AG04450 (cell line): ENCODE measurements around the gene GIT1. TPM values are rescaled to one million over a fixed set of nuclear protein-coding genes. Genes with fewer than 3 reads are reported as not detected.
A peak's percentile ranks its signal among the peaks of the same experiment; 100 is the strongest.

ENCODE experiments used
- CTCF ChIA-PET: fragments of 300-600, 350-600 bp; formaldehyde crosslinking; extraction: SDS; loops from one replicate; lab custom pipeline; 2022; ENCODE audit warnings: antibody characterized with exemption, inconsistent platforms; lab: Charles Lee
- POLR2A ChIA-PET: fragments of 350-600 bp; formaldehyde crosslinking; extraction: SDS; loops from one replicate; lab custom pipeline; 2021; ENCODE audit warnings: antibody characterized with exemption, inconsistent platforms; lab: Yijun Ruan, JAX
- DNase-seq: peaks from one replicate; pipeline ENCODE4 v3.0.0-alpha.2; 2011; ENCODE audit warnings: low read depth, low spot score
- H3K27ac ChIP-seq: one replicate; pipeline ENCODE4 v1.5.1; 2012; ENCODE audit warnings: low read depth, low read length, control low read depth
- H3K27me3 ChIP-seq: one replicate; pipeline ENCODE4 v1.6.0; 2012; ENCODE audit warnings: low read length; ENCODE audit not compliant: control insufficient read depth, insufficient read depth
- H3K4me3 ChIP-seq: 2 replicates; pipeline ENCODE4 v1.5.1; 2011; ENCODE audit warnings: mild to moderate bottlenecking, low read depth, low read length, control low read depth
- H3K9me3 ChIP-seq: 2 replicates; pipeline ENCODE4 v1.5.1; 2012; ENCODE audit warnings: low read length; ENCODE audit not compliant: control insufficient read depth, insufficient read depth
- polyA plus RNA-seq: library from polyadenylated mRNA; depleted of rRNA; stranded (reverse); fragments of >200 nt; gene quantifications from 2 replicates; pipeline ENCODE4 v1.2.3, GENCODE V29; 2011
- TF ChIP-seq, protein P1 (sequence below): IDR thresholded peaks from 2 replicates; pipeline ENCODE4 v1.5.1; 2011; ENCODE audit warnings: low read depth, low read length, control low read depth, inconsistent platforms

The GIT1 gene
- polyA plus RNA-seq, 1 experiment, result 20.7 TPM

DNA sequence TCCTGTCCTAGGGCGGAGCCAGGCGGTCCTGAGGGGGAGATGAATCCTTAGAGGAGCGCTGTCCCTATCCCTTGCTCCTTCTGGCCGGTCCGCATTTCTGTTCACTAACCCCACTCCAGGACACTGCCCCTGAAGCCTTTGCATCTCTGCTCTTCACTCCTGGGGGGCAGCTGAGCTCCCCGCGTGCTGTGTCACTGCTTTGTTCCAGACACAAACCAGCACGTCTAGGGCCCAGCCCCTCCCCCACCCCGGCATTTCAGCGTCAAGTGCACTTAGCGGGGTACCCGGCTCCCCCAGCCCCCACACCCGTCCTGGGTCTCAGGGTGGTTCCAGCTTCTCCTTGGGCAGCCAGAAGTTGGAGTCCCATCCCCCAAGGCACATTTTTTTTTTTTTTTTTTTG, 24.4 kb upstream of the GIT1 start:
- ChIA-PET POLR2A (interaction anchor here (0.6 kb wide), 1 partner anchor 31 kb away, joined by 4 read pairs; no protein-coding TSS in a partner anchor), CTCF (interaction anchor here (0.6 to 1.6 kb wide), 8 partner anchors 10 to 166 kb away, joined by 3 to 5 read pairs (median 4); no protein-coding TSS in a partner anchor)
- no peaks in the 10 kb centered on the region for H3K27me3 ChIP-seq

GRCh38 chr17:29613352-29613837, 23.9 kb upstream of the GIT1 start:
- DNase-seq, result no peak
- TF ChIP-seq, protein P1, sequence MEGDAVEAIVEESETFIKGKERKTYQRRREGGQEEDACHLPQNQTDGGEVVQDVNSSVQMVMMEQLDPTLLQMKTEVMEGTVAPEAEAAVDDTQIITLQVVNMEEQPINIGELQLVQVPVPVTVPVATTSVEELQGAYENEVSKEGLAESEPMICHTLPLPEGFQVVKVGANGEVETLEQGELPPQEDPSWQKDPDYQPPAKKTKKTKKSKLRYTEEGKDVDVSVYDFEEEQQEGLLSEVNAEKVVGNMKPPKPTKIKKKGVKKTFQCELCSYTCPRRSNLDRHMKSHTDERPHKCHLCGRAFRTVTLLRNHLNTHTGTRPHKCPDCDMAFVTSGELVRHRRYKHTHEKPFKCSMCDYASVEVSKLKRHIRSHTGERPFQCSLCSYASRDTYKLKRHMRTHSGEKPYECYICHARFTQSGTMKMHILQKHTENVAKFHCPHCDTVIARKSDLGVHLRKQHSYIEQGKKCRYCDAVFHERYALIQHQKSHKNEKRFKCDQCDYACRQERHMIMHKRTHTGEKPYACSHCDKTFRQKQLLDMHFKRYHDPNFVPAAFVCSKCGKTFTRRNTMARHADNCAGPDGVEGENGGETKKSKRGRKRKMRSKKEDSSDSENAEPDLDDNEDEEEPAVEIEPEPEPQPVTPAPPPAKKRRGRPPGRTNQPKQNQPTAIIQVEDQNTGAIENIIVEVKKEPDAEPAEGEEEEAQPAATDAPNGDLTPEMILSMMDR, result peak; percentile 58
- Histone ChIP-seq H3K4me3 (no peak overlapping the region; the same call in 1 of the 2 replicates), H3K27ac (no peak overlapping the region), H3K9me3 (peaks cover 9% of the 10 kb centered on the region; the same call in 1 of the 2 replicates), H3K27me3 (no peaks in the 10 kb centered on the region)
- ChIA-PET CTCF (interaction anchor here (0.6 to 1.6 kb wide), 9 partner anchors 9 to 166 kb away, joined by 3 to 7 read pairs (median 4); no protein-coding TSS in a partner anchor), POLR2A (interaction anchor here (0.6 kb wide), 2 partner anchors 31 to 32 kb away, joined by 3 to 4 read pairs; no protein-coding TSS in a partner anchor)

More for the DNA sequence above, 24.4 kb upstream of the GIT1 start:
- H3K27ac ChIP-seq, result no peak overlapping the region
- H3K4me3 ChIP-seq, result no peak overlapping the region
- TF ChIP-seq, protein P1, result no peak
- DNase-seq, result no peak
- H3K9me3 ChIP-seq, result peaks cover 9% of the 10 kb centered on the region; the same call in 1 of the 2 replicates

- no peak overlapping the region for H3K4me3 ChIP-seq
- TF ChIP-seq, protein P1, result no peak
- no peak for DNase-seq
- CTCF ChIA-PET, result interaction anchor here (0.7 to 1.6 kb wide), 5 partner anchors 12 to 167 kb away, joined by 3 to 7 read pairs (median 4); no protein-coding TSS in a partner anchor
- POLR2A ChIA-PET, result interaction anchor here (0.6 kb wide), 1 partner anchor 33 kb away, joined by 3 read pairs; no protein-coding TSS in a partner anchor
- H3K9me3 ChIP-seq, result peaks cover 9% of the 10 kb centered on the region; the same call in 1 of the 2 replicates
- no peaks in the 10 kb centered on the region for H3K27me3 ChIP-seq
- no peak overlapping the region for H3K27ac ChIP-seq
These were observed 23.2 kb upstream of the GIT1 start for GRCh38 chr17:29612404-29613280.

GRCh38 chr17:29612094-29612403, 22.6 kb upstream of the GIT1 start:
- H3K27me3 ChIP-seq, result no peaks in the 10 kb centered on the region
- ChIA-PET CTCF (no interaction called here), POLR2A (no interaction called here)
- H3K27ac ChIP-seq, result no peak overlapping the region
- TF ChIP-seq, protein P1, result no peak
- no peak for DNase-seq
- no peak overlapping the region for H3K4me3 ChIP-seq
- peaks cover 9% of the 10 kb centered on the region; the same call in 1 of the 2 replicates for H3K9me3 ChIP-seq
